GM18951 (cell line): ENCODE data around the gene TBC1D10A.

Experiments
- POLR2A ChIP-seq: IDR thresholded peaks from 4 replicates; pipeline ENCODE4 v1.6.1; 2011; ENCODE audit warnings: mild to moderate bottlenecking; ENCODE audit not compliant: insufficient read length, insufficient read depth; ENCODE audit errors: extremely low read depth
- in situ Hi-C: fragments of 300-500 bp; cut with MboI; formaldehyde crosslinking; loops from one replicate; pipeline ENCODE4 v1.12.0; 2022; ENCODE audit warnings: low sequenced_read_pairs, mixed read lengths, inconsistent platforms; ENCODE audit not compliant: unreplicated experiment

Gene TBC1D10A

GRCh38 chr22:30279046-30279788, 47.5 kb downstream of the TBC1D10A start:
- in situ Hi-C loops: no loop called here
- no peak for TF ChIP-seq POLR2A

- TF ChIP-seq POLR2A: no peak
- in situ Hi-C loops: no loop called here
Observed at GRCh38 chr22:30277547-30278344, 49.0 kb downstream of the TBC1D10A start.

- in situ Hi-C loops: no loop called here
- no peak for TF ChIP-seq POLR2A
Observed at GRCh38 chr22:30276039-30276438, 50.7 kb downstream of the TBC1D10A start.

GRCh38 chr22:30275625-30276024, 51.1 kb downstream of the TBC1D10A start:
- in situ Hi-C loops: no loop called here
- no peak for TF ChIP-seq POLR2A

- in situ Hi-C loops: no loop called here
- no peak for TF ChIP-seq POLR2A
Observed at GRCh38 chr22:30274437-30274812, 52.3 kb downstream of the TBC1D10A start.

GRCh38 chr22:30273711-30274436, 52.9 kb downstream of the TBC1D10A start:
- no peak for TF ChIP-seq POLR2A
- in situ Hi-C loops: no loop called here

- TF ChIP-seq POLR2A: no peak
- in situ Hi-C loops: no loop called here
Observed at GRCh38 chr22:30272781-30273601, 53.8 kb downstream of the TBC1D10A start.

GRCh38 chr22:30270832-30271231, 55.9 kb downstream of the TBC1D10A start:
- no peak for TF ChIP-seq POLR2A
- in situ Hi-C loops: no loop called here

GRCh38 chr22:30268331-30268730, 58.4 kb downstream of the TBC1D10A start:
- no peak for TF ChIP-seq POLR2A
- in situ Hi-C loops: loop anchor here (10.0 kb wide), 1 partner anchor 116 kb away; the partner anchor contains the start of gene RNF215

GRCh38 chr22:30267382-30268302, 59.1 kb downstream of the TBC1D10A start:
- TF ChIP-seq POLR2A: no peak
- in situ Hi-C loops: loop anchor here (10.0 kb wide), 1 partner anchor 117 kb away; the partner anchor contains the start of gene RNF215
